Gastrocnemius medialis (tissue), 4 donors: ENCODE results near the gene DPM2. TPM values are rescaled to one million over a fixed set of nuclear protein-coding genes. Genes with fewer than 3 reads are reported as not detected.

Source experiments
- ATAC-seq, 2 donors: fragments of 150-250 bp; one replicate each; pipeline ENCODE4 v1.9.1; 2016
- DNase-seq, 2 donors: peaks; one replicate each; pipeline ENCODE4 v3.0.0-alpha.2; 2019
- H3K27ac ChIP-seq, 4 donors: fragments of 200-600 bp; sonication (generic); 1 replicate in 1 of 4; 2 replicates in 3 of 4; pipeline ENCODE4 v1.5.1; 2016 to 2018; ENCODE audit warnings: mild to moderate bottlenecking in 2 of 4, moderate library complexity in 1 of 4
- H3K27me3 ChIP-seq, 3 donors: fragments of 200-600 bp; sonication (generic) in 2 of 3; 1 replicate in 1 of 3; 2 replicates in 2 of 3; pipeline versions ENCODE4 v1.5.1 to v1.6.0; 2016 to 2019; ENCODE audit warnings: mild to moderate bottlenecking in 1 of 3, moderate library complexity in 1 of 3
- H3K36me3 ChIP-seq, 2 donors: fragments of 200-600 bp; sonication (generic) in 1 of 2; one replicate each; pipeline ENCODE4 v1.5.1; 2017 to 2018
- H3K4me1 ChIP-seq, 2 donors: fragments of 200-600 bp; sonication (generic) in 1 of 2; one replicate each; pipeline ENCODE4 v1.5.1; 2016 to 2017; ENCODE audit warnings: mild to moderate bottlenecking in 2 of 2
- H3K4me3 ChIP-seq, 4 donors: fragments of 200-600 bp; sonication (generic) in 3 of 4; 1 replicate in 1 of 4; 2 replicates in 3 of 4; pipeline ENCODE4 v1.5.1; 2016 to 2019; ENCODE audit warnings: mild to moderate bottlenecking in 2 of 4
- H3K9me3 ChIP-seq, 3 donors: fragments of 200-600 bp; sonication (generic) in 2 of 3; 1 replicate in 1 of 3; 2 replicates in 2 of 3; pipeline ENCODE4 v1.5.1; 2016 to 2019
- POLR2A ChIP-seq, 2 donors: fragments of 450-650 bp; IDR thresholded peaks; one replicate each; pipeline ENCODE4 v1.6.1; 2017; ENCODE audit warnings: antibody characterized with exemption in 2 of 2, mild to moderate bottlenecking in 2 of 2, moderate library complexity in 2 of 2
- in situ Hi-C, 4 donors: fragments of 200-750 bp; cut with MboI; loops; one replicate each; pipeline versions ENCODE4 v1.15.0 to v1.8.0; 2017; ENCODE audit warnings: low sequenced_read_pairs in 4 of 4
- intact Hi-C: fragments of 100-400 bp; cut with DNase I; formaldehyde crosslinking; loops from one replicate; pipeline ENCODE4 v1.15.1; 2023; ENCODE audit warnings: low total_unique reads
- total RNA-seq, 4 donors: library from RNA; depleted of rRNA; stranded (reverse); fragments of >200 nt; gene quantifications; one replicate each; pipeline versions ENCODE4 v1.1.0 to v1.2.3, GENCODE V29; 2016
- TF ChIP-seq, protein P1 (sequence below), 5 experiments: fragments of 450-650 bp in 3 of 5; fragments of 200-600 bp in 2 of 5; sonication (generic) in 2 of 5; IDR thresholded peaks in 4 of 5; conservative IDR thresholded peaks in 1 of 5; 1 replicate in 4 of 5; 2 replicates in 1 of 5; pipeline ENCODE4 v1.5.1; 2016 to 2019; ENCODE audit warnings: antibody characterized with exemption in 5 of 5, mild to moderate bottlenecking in 3 of 5, moderate library complexity in 3 of 5

Gene DPM2
- total RNA-seq, 4 donors from 2014 or later = 4.7 to 10.4 (median 5.9) TPM

DNA sequence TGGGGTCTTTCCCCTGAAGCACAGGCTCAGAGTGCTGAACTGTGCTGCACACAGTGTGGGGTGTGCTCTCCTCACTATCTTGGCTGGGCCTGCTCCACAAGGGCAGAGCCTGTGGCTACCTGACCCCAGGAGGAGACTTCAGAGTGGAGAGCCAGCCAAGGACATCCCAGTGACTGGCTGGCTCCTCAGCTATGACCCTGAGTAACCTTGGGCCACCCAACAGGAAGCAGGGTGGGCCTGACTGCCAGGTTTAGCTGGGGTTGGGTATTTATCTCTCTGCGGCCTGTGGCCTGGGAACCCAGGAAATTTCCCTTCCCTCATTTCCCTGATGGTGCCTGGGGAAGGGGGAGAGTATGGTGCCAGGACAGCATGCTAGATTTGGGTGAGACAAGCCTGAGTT is 45.3 kb upstream of the DPM2 start:
- Histone ChIP-seq H3K4me3 (no peak overlapping the region), H3K36me3 (no peaks in the 10 kb centered on the region), H3K27me3 (no peaks in the 10 kb centered on the region), H3K27ac (peak overlapping the region; percentile 31 to 89 (median 44)), H3K4me1 (peaks cover 37 to 38% of the 10 kb centered on the region in 2 donors), H3K9me3 (no peaks in the 10 kb centered on the region)
- TF ChIP-seq POLR2A (IDR thresholded peaks at IDR 0.05) = no peak
- TF ChIP-seq, protein P1, sequence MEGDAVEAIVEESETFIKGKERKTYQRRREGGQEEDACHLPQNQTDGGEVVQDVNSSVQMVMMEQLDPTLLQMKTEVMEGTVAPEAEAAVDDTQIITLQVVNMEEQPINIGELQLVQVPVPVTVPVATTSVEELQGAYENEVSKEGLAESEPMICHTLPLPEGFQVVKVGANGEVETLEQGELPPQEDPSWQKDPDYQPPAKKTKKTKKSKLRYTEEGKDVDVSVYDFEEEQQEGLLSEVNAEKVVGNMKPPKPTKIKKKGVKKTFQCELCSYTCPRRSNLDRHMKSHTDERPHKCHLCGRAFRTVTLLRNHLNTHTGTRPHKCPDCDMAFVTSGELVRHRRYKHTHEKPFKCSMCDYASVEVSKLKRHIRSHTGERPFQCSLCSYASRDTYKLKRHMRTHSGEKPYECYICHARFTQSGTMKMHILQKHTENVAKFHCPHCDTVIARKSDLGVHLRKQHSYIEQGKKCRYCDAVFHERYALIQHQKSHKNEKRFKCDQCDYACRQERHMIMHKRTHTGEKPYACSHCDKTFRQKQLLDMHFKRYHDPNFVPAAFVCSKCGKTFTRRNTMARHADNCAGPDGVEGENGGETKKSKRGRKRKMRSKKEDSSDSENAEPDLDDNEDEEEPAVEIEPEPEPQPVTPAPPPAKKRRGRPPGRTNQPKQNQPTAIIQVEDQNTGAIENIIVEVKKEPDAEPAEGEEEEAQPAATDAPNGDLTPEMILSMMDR (IDR thresholded peaks at IDR 0.05 in 4 of 5, conservative IDR thresholded peaks at IDR 0.05 in 1 of 5) = no peak
- intact Hi-C loops (loop anchor here (5.0 kb wide), 1 partner anchor 114 kb away; no protein-coding TSS in a partner anchor), in situ Hi-C loops (no loop called here)
- ATAC-seq (no peak), DNase-seq (no peak)

DNA sequence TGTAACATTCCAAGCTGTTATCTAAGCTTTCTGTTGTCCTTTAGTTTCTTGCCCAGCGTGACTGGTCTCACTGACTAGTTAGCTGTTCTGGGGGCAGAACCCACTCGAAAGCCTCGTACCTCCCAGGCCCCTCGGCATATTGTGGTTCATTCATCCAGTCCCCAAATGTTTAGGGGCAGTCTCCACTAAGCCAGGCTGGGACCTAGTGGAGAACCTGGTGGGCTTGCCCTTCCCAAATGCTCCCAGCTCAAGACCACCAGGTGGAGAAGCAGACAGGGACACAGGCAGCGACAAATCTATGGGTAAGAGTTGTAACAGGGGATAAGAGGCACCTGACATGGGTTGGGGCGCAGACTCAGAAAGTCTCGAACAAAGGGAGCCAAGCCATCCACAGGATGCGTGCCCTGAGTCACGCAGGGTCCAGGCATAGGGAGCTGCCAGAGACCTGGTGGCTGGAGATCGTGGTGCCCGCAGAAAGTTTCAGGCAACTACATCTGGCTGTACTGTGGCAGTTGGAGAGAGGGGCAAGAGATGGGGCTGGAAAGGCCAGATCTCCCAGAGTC is 44.0 kb upstream of the DPM2 start:
- Histone ChIP-seq H3K27me3 (no peaks in the 10 kb centered on the region), H3K4me3 (peak overlapping the region; percentile 49 to 69 (median 65)), H3K27ac (peak overlapping the region; percentile 89 to 95 (median 92)), H3K4me1 (peaks cover 39 to 45% of the 10 kb centered on the region in 2 donors), H3K36me3 (no peaks in the 10 kb centered on the region), H3K9me3 (no peaks in the 10 kb centered on the region)
- in situ Hi-C loops = no loop called here
- peak; percentile 53 to 68 for ATAC-seq
- no peak for TF ChIP-seq POLR2A (IDR thresholded peaks at IDR 0.05)
- TF ChIP-seq, protein P1 (IDR thresholded peaks at IDR 0.05 in 4 of 5, conservative IDR thresholded peaks at IDR 0.05 in 1 of 5) = no peak
- intact Hi-C loops = loop anchor here (1.0 to 5.0 kb wide), 2 partner anchors 16 to 116 kb away; no protein-coding TSS in a partner anchor
- no peak for DNase-seq

DNA sequence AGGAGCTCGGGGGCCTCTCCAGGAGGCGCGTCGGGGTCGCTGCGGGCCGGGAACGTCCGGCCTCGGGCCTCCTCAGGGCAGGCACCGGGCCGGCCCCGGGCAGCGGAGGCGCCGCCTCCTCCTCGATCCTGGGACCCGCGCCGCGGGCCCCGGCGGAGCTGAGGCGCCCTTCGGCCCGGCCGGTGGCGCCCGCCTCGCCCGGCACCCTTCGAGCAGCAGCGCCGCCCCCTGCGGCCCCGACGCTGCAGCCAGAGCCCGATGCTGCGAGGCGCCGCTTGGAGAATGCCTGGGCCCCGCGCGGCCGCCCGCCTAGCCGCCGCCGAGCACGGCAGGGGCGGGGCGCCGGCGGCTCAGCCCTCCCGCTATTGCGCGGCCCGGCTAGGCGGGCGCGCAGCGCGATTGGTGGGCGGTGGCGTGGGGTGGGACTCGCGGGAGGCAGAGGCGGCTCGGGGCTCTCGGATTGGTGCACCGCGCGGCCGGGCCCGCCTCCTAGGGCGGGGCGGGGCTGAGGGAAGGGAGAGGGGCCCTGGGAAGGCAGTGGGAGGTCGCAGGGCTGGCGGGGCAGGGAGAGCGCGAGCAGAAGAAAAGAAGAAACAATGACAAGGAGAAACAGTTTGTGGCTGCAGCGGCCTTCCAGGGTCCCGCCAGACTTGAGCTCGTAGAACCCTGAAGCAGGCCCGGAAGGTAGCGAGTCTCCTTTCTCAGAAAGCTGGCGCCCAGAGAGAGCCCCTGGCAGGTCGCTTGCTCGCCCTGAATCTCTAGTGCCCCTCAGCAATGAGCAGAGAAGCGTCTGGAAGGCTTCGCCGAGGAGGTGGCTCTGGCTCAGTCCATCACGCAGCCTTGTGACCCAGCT is 43.3 kb upstream of the DPM2 start, which contains the start of gene EEIG1:
EEIG1 (minus strand) TSS at position 284 of the 853 bp plus-strand sequence. CDS start 852 bp downstream, outside the sequence.
- peaks cover 44 to 50% of the 10 kb centered on the region in 2 donors for H3K4me1 ChIP-seq
- peak; percentile 93 to 95 for TF ChIP-seq POLR2A (IDR thresholded peaks at IDR 0.05)
- TF ChIP-seq, protein P1 (IDR thresholded peaks at IDR 0.05 in 4 of 5, conservative IDR thresholded peaks at IDR 0.05 in 1 of 5) = no peak
- no peaks in the 10 kb centered on the region for H3K36me3 ChIP-seq
- no peaks in the 10 kb centered on the region for H3K9me3 ChIP-seq
- intact Hi-C loops = loop anchor here (1.0 to 5.0 kb wide), 2 partner anchors 16 to 116 kb away; no protein-coding TSS in a partner anchor
- H3K4me3 ChIP-seq = peak within 1 kb of the TSS; percentile 67 to 97 (median 78)
- no peaks in the 10 kb centered on the region for H3K27me3 ChIP-seq
- in situ Hi-C loops = no loop called here
- ATAC-seq (peak; percentile 79 to 82), DNase-seq (peak; percentile 92 to 93)
- H3K27ac ChIP-seq = peak within 1 kb of the TSS; percentile 89 to 95 (median 92)

DNA sequence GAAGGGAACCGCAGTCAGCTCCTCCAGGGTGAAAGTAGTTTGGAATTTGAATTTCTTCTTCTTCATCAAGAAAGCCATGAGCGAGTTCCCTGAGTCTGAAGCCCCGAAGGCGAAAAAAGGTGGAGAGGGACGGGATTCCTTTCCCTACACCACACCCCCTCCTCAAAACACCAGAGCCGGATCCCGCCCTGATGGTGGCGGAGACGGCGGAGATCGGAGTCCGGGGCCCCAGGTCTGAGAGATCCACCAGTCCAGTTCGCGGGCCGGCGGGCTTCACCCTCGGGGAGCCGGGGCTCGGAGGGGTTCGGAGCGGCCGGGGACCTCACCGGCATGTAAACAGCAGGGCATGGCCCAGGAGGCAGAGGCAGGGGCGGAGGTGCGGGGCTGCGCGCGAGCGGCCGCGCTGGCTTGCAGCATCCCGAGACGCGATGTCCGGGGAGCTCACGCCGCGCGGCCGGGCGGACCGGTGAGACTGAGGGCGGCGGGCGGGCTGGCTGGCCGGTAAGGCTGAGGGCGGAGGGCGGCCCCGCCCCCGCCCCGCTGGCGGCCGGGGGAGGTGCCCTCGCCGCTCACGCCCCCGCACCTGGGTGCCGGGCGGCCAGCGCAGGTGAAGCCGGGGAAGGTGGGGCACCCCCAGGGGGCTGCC is 42.5 kb upstream of the DPM2 start:
- Histone ChIP-seq H3K27ac (peak overlapping the region; percentile 71 to 95 (median 88)), H3K9me3 (no peaks in the 10 kb centered on the region), H3K27me3 (no peaks in the 10 kb centered on the region), H3K36me3 (no peaks in the 10 kb centered on the region), H3K4me3 (peak overlapping the region; percentile 67 to 97 (median 78)), H3K4me1 (peaks cover 52 to 58% of the 10 kb centered on the region in 2 donors)
- TF ChIP-seq POLR2A (IDR thresholded peaks at IDR 0.05) = no peak
- TF ChIP-seq, protein P1 (IDR thresholded peaks at IDR 0.05 in 4 of 5, conservative IDR thresholded peaks at IDR 0.05 in 1 of 5) = no peak
- in situ Hi-C loops = no loop called here
- no peak for DNase-seq
- peak; percentile 48 to 54 for ATAC-seq
- intact Hi-C loops = loop anchor here (5.0 kb wide), 1 partner anchor 117 kb away; no protein-coding TSS in a partner anchor
